ENCODE results near the gene MYL6. TPM values are rescaled to one million over a fixed set of nuclear protein-coding genes. Genes with fewer than 3 reads are reported as not detected.

Gene MYL6
- polyA plus RNA-seq, 1 of the 3 experiments (the other 2 are of a cell fraction), result 4,697 TPM

DNA sequence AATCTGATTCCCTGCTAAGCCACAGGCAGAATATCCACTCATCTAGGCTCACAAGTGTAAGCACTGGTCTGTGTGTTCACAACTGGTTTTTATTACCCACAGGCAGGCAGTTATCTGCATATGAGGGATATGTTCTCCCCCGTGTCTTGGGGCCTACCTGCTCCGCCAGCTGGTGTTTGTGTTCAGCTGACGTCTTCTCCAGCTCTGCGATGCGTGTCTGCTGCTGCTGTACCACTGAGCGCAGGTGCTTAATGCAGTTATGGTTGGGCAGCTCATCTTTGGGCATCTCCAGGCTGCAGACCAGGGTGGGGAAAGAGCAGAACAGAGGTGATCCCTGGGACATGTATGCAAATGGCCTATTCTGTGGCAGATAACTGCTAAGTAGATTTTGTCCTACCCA, 49.8 kb downstream of the MYL6 start:
- H3K4me3 ChIP-seq (ENCODE audit: low read depth in 2 of 2, low read length in 1 of 2), result no peak overlapping the region
- no peak for TF ChIP-seq MEF2A (IDR thresholded peaks at IDR 0.05; ENCODE audit: borderline replicate concordance, low read depth)
- no peak for TF ChIP-seq GATA2 (CRISPR knock-in tag; IDR thresholded peaks at IDR 0.05)
- TF ChIP-seq, protein P1, sequence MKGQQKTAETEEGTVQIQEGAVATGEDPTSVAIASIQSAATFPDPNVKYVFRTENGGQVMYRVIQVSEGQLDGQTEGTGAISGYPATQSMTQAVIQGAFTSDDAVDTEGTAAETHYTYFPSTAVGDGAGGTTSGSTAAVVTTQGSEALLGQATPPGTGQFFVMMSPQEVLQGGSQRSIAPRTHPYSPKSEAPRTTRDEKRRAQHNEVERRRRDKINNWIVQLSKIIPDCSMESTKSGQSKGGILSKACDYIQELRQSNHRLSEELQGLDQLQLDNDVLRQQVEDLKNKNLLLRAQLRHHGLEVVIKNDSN (IDR thresholded peaks at IDR 0.05; ENCODE audit: borderline replicate concordance, low read depth), result no peak
- no peak for TF ChIP-seq FOXM1 (IDR thresholded peaks at IDR 0.05; ENCODE audit: low read depth)
- TF ChIP-seq, protein P2, sequence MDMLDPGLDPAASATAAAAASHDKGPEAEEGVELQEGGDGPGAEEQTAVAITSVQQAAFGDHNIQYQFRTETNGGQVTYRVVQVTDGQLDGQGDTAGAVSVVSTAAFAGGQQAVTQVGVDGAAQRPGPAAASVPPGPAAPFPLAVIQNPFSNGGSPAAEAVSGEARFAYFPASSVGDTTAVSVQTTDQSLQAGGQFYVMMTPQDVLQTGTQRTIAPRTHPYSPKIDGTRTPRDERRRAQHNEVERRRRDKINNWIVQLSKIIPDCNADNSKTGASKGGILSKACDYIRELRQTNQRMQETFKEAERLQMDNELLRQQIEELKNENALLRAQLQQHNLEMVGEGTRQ (IDR thresholded peaks at IDR 0.05; ENCODE audit: borderline replicate concordance, low read depth, low read length), result no peak
- H3K27me3 ChIP-seq (ENCODE audit: insufficient read depth), result no peaks in the 10 kb centered on the region
- ChIA-PET POLR2A (interaction anchor here (3.8 kb wide), 1 partner anchor 13 kb away, joined by 23 read pairs; the partner anchor contains the start of gene RNF41), CTCF (interaction anchor here (0.7 to 7.3 kb wide), 6 partner anchors 14 to 256 kb away, joined by 3 to 123 read pairs (median 17); partner anchors contain the start of genes ANKRD52, COQ10A, RNF41 and SMARCC2)
- peaks cover 4% of the 10 kb centered on the region; the same call in 1 of the 2 replicates for H3K79me2 ChIP-seq (ENCODE audit: insufficient read depth)
- DNase-seq, result no peak
- no peak overlapping the region for H3K27ac ChIP-seq (ENCODE audit: low read depth in 2 of 2, low read length in 1 of 2)
- H4K20me1 ChIP-seq (ENCODE audit: insufficient read depth), result no peaks in the 10 kb centered on the region; the same call in 1 of the 2 replicates
- H3F3A ChIP-seq (replicated peaks; ENCODE audit: insufficient read depth), result peaks cover 42% of the 10 kb centered on the region
- H2AFZ ChIP-seq (ENCODE audit: low read depth), result no peak overlapping the region
- H3K9ac ChIP-seq, result no peak overlapping the region
- WGBS (ENCODE audit: low lambda C conversion rate), result 86% methylated on average over 6 of the region's 6 CpGs
- no peaks in the 10 kb centered on the region; a peak in 1 of 4 replicates for H3K4me1 ChIP-seq (ENCODE audit: control insufficient read depth in 1 of 2, insufficient read depth in 2 of 2, low read depth in 1 of 2, low read length in 1 of 2)
- H3K4me2 ChIP-seq, result no peak overlapping the region
- H3K9me2 ChIP-seq, result no peaks in the 10 kb centered on the region
- peaks cover 68% of the 10 kb centered on the region in 2 experiments for H3K36me3 ChIP-seq (replicated peaks in 1 of 2; ENCODE audit: control insufficient read depth in 1 of 2, insufficient read depth in 2 of 2, low read length in 1 of 2)
- H3K9me3 ChIP-seq, result no peaks in the 10 kb centered on the region

Other genes with a start within 250 kb of the MYL6 start
- 36.0 and 36.3 TPM in 2 replicates for gene PYM1, start 230.5 kb upstream of the MYL6 start, polyA plus RNA-seq (2012; rRNA removed)
- 74.6 and 75.9 TPM in 2 replicates for gene DGKA, start 227.2 kb upstream of the MYL6 start, polyA plus RNA-seq (2012; rRNA removed)
- 1.8 and 2.7 TPM in 2 replicates for gene PMEL, start 192.3 kb upstream of the MYL6 start, polyA plus RNA-seq (2012; rRNA removed)
- gene CDK2, start 191.5 kb upstream of the MYL6 start, polyA plus RNA-seq (2012; rRNA removed), result 34.7 and 43.3 TPM in 2 replicates
- 54.0 and 79.4 TPM in 2 replicates for gene RAB5B, start 184.3 kb upstream of the MYL6 start, polyA plus RNA-seq (2012; rRNA removed)
- 23.2 and 25.7 TPM in 2 replicates for gene SUOX, start 161.1 kb upstream of the MYL6 start, polyA plus RNA-seq (2012; rRNA removed)
- gene IKZF4, start 137.3 kb upstream of the MYL6 start, polyA plus RNA-seq (2012; rRNA removed), result 2.0 and 3.9 TPM in 2 replicates
- gene RPS26, start 116.4 kb upstream of the MYL6 start, polyA plus RNA-seq (2012; rRNA removed), result 1,500 and 1,782 TPM in 2 replicates
- gene ERBB3, start 78.2 kb upstream of the MYL6 start, polyA plus RNA-seq (2012; rRNA removed), result 1.4 and 1.5 TPM in 2 replicates
- 207 and 213 TPM in 2 replicates for gene PA2G4, start 53.8 kb upstream of the MYL6 start, polyA plus RNA-seq (2012; rRNA removed)
- gene RPL41, start 41.7 kb upstream of the MYL6 start, polyA plus RNA-seq (2012; rRNA removed), result 11,334 and 12,464 TPM in 2 replicates
- gene ZC3H10, start 40.1 kb upstream of the MYL6 start, polyA plus RNA-seq (2012; rRNA removed), result 1.9 and 2.0 TPM in 2 replicates
- gene ESYT1, start 30.1 kb upstream of the MYL6 start, polyA plus RNA-seq (2012; rRNA removed), result 132 and 143 TPM in 2 replicates
- gene MYL6B, start 5.8 kb upstream of the MYL6 start, polyA plus RNA-seq (2012; rRNA removed), result 203 and 234 TPM in 2 replicates
- 64.3 and 73.0 TPM in 2 replicates for gene SMARCC2, start 31.1 kb downstream of the MYL6 start, polyA plus RNA-seq (2012; rRNA removed)
- 127 and 147 TPM in 2 replicates for gene RNF41, start 63.6 kb downstream of the MYL6 start, polyA plus RNA-seq (2012; rRNA removed)
- gene NABP2, start 66.0 kb downstream of the MYL6 start, polyA plus RNA-seq (2012; rRNA removed), result 49.3 and 52.3 TPM in 2 replicates
- gene SLC39A5, start 71.7 kb downstream of the MYL6 start, polyA plus RNA-seq (2012; rRNA removed), result 0.12 TPM in 1 of 2 replicates, not detected in the other
- gene ANKRD52, start 100.0 kb downstream of the MYL6 start, polyA plus RNA-seq (2012; rRNA removed), result 22.5 and 23.4 TPM in 2 replicates
- gene COQ10A, start 108.6 kb downstream of the MYL6 start, polyA plus RNA-seq (2012; rRNA removed), result 42.2 and 56.2 TPM in 2 replicates
- 121 and 149 TPM in 2 replicates for gene CS, start 142.0 kb downstream of the MYL6 start, polyA plus RNA-seq (2012; rRNA removed)
- 191 and 196 TPM in 2 replicates for gene CNPY2, start 157.6 kb downstream of the MYL6 start, polyA plus RNA-seq (2012; rRNA removed)
- 37.1 and 66.9 TPM in 2 replicates for gene PAN2, start 175.6 kb downstream of the MYL6 start, polyA plus RNA-seq (2012; rRNA removed)
- gene IL23A, start 180.5 kb downstream of the MYL6 start, polyA plus RNA-seq (2012; rRNA removed), result 0.29 and 0.46 TPM in 2 replicates
- 58.1 and 91.4 TPM in 2 replicates for gene STAT2, start 201.7 kb downstream of the MYL6 start, polyA plus RNA-seq (2012; rRNA removed)
- gene APOF, start 204.5 kb downstream of the MYL6 start, polyA plus RNA-seq (2012; rRNA removed), result not detected in 2 replicates

All from SK-N-SH (cell line).